Gastrocnemius medialis (tissue), 4 donors: ENCODE results near the gene GCNA. TPM values are rescaled to one million over a fixed set of nuclear protein-coding genes. Genes with fewer than 3 reads are reported as not detected.

Experiments used
- ATAC-seq, 2 donors: fragments of 150-250 bp; one replicate each; pipeline ENCODE4 v1.9.1; 2016
- DNase-seq, 2 donors: peaks; one replicate each; pipeline ENCODE4 v3.0.0-alpha.2; 2019
- H3K27ac ChIP-seq, 4 donors: fragments of 200-600 bp; sonication (generic); 1 replicate in 1 of 4; 2 replicates in 3 of 4; pipeline ENCODE4 v1.5.1; 2016 to 2018; ENCODE audit warnings: mild to moderate bottlenecking in 2 of 4, moderate library complexity in 1 of 4
- H3K27me3 ChIP-seq, 3 donors: fragments of 200-600 bp; sonication (generic) in 2 of 3; 1 replicate in 1 of 3; 2 replicates in 2 of 3; pipeline versions ENCODE4 v1.5.1 to v1.6.0; 2016 to 2019; ENCODE audit warnings: mild to moderate bottlenecking in 1 of 3, moderate library complexity in 1 of 3
- H3K36me3 ChIP-seq, 2 donors: fragments of 200-600 bp; sonication (generic) in 1 of 2; one replicate each; pipeline ENCODE4 v1.5.1; 2017 to 2018
- H3K4me1 ChIP-seq, 2 donors: fragments of 200-600 bp; sonication (generic) in 1 of 2; one replicate each; pipeline ENCODE4 v1.5.1; 2016 to 2017; ENCODE audit warnings: mild to moderate bottlenecking in 2 of 2
- H3K4me3 ChIP-seq, 4 donors: fragments of 200-600 bp; sonication (generic) in 3 of 4; 1 replicate in 1 of 4; 2 replicates in 3 of 4; pipeline ENCODE4 v1.5.1; 2016 to 2019; ENCODE audit warnings: mild to moderate bottlenecking in 2 of 4
- H3K9me3 ChIP-seq, 3 donors: fragments of 200-600 bp; sonication (generic) in 2 of 3; 1 replicate in 1 of 3; 2 replicates in 2 of 3; pipeline ENCODE4 v1.5.1; 2016 to 2019
- CTCF ChIP-seq, 5 experiments: fragments of 450-650 bp in 3 of 5; fragments of 200-600 bp in 2 of 5; sonication (generic) in 2 of 5; IDR thresholded peaks in 4 of 5; conservative IDR thresholded peaks in 1 of 5; 1 replicate in 4 of 5; 2 replicates in 1 of 5; pipeline ENCODE4 v1.5.1; 2016 to 2019; ENCODE audit warnings: antibody characterized with exemption in 5 of 5, mild to moderate bottlenecking in 3 of 5, moderate library complexity in 3 of 5
- POLR2A ChIP-seq, 2 donors: fragments of 450-650 bp; IDR thresholded peaks; one replicate each; pipeline ENCODE4 v1.6.1; 2017; ENCODE audit warnings: antibody characterized with exemption in 2 of 2, mild to moderate bottlenecking in 2 of 2, moderate library complexity in 2 of 2
- in situ Hi-C, 4 donors: fragments of 200-750 bp; cut with MboI; loops; one replicate each; pipeline versions ENCODE4 v1.15.0 to v1.8.0; 2017; ENCODE audit warnings: low sequenced_read_pairs in 4 of 4
- intact Hi-C: fragments of 100-400 bp; cut with DNase I; formaldehyde crosslinking; loops from one replicate; pipeline ENCODE4 v1.15.1; 2023; ENCODE audit warnings: low total_unique reads
- total RNA-seq, 4 donors: library from RNA; depleted of rRNA; stranded (reverse); fragments of >200 nt; gene quantifications; one replicate each; pipeline versions ENCODE4 v1.1.0 to v1.2.3, GENCODE V29; 2016

GCNA gene
- total RNA-seq, 4 donors from 2014 or later: 0.95 to 5.4 (median 1.4) TPM

- intact Hi-C loops: no loop called here
- ATAC-seq (peak; percentile 76 to 82), DNase-seq (peak; percentile 18 to 82)
Observed at GRCh38 chrX:71634366-71634765, 56.1 kb downstream of the GCNA start.

GRCh38 chrX:71636438-71637252, 58.4 kb downstream of the GCNA start:
- Histone ChIP-seq H3K4me1 (peaks cover 5 to 14% of the 10 kb centered on the region in 2 donors), H3K4me3 (no peak overlapping the region), H3K27me3 (no peaks in the 10 kb centered on the region), H3K9me3 (no peaks in the 10 kb centered on the region), H3K27ac (peak overlapping the region; percentile 56 to 84 (median 73)), H3K36me3 (no peaks in the 10 kb centered on the region)
- DNase-seq: peak in 1 of 2 donors; percentile 58
- TF ChIP-seq CTCF (IDR thresholded peaks at IDR 0.05 in 4 of 5, conservative IDR thresholded peaks at IDR 0.05 in 1 of 5): no peak
- ATAC-seq: peak; percentile 75 to 79
- intact Hi-C loops (no loop called here), in situ Hi-C loops (no loop called here)

More at GRCh38 chrX:71634366-71634765, 56.1 kb downstream of the GCNA start:
- Histone ChIP-seq H3K27me3 (peaks cover 0 to 3% (median 0%) of the 10 kb centered on the region in 3 donors), H3K4me3 (no peak overlapping the region), H3K36me3 (no peaks in the 10 kb centered on the region), H3K4me1 (peaks cover 5 to 14% of the 10 kb centered on the region in 2 donors), H3K9me3 (no peaks in the 10 kb centered on the region), H3K27ac (peak overlapping the region; percentile 53 to 84 (median 62))
- in situ Hi-C loops: no loop called here
- TF ChIP-seq CTCF (IDR thresholded peaks at IDR 0.05 in 4 of 5, conservative IDR thresholded peaks at IDR 0.05 in 1 of 5) (no peak), POLR2A (IDR thresholded peaks at IDR 0.05) (no peak)

- Histone ChIP-seq H3K27ac (peak overlapping the region; percentile 56 to 84 (median 73)), H3K9me3 (no peaks in the 10 kb centered on the region), H3K4me1 (peaks cover 5 to 14% of the 10 kb centered on the region in 2 donors), H3K36me3 (no peaks in the 10 kb centered on the region), H3K27me3 (no peaks in the 10 kb centered on the region), H3K4me3 (no peak overlapping the region)
- in situ Hi-C loops: no loop called here
- peak; percentile 45 to 51 for ATAC-seq
- TF ChIP-seq CTCF (IDR thresholded peaks at IDR 0.05 in 4 of 5, conservative IDR thresholded peaks at IDR 0.05 in 1 of 5) (no peak), POLR2A (IDR thresholded peaks at IDR 0.05) (no peak)
- intact Hi-C loops: no loop called here
- peak in 1 of 2 donors; percentile 40 for DNase-seq
Observed at GRCh38 chrX:71637253-71637618, 59.0 kb downstream of the GCNA start.

GRCh38 chrX:71637848-71638247, 59.6 kb downstream of the GCNA start:
- no peak for ATAC-seq
- no peak overlapping the region for H3K4me3 ChIP-seq

More at GRCh38 chrX:71637848-71638247, 59.6 kb downstream of the GCNA start:
- DNase-seq: no peak
- in situ Hi-C loops: no loop called here
- TF ChIP-seq CTCF (IDR thresholded peaks at IDR 0.05 in 4 of 5, conservative IDR thresholded peaks at IDR 0.05 in 1 of 5) (no peak), POLR2A (IDR thresholded peaks at IDR 0.05) (no peak)
- H3K27me3 ChIP-seq: no peaks in the 10 kb centered on the region
- no peaks in the 10 kb centered on the region for H3K36me3 ChIP-seq
- H3K4me1 ChIP-seq: peaks cover 5 to 14% of the 10 kb centered on the region in 2 donors
- intact Hi-C loops: no loop called here
- peak overlapping the region; percentile 56 to 84 (median 73) for H3K27ac ChIP-seq
- no peaks in the 10 kb centered on the region for H3K9me3 ChIP-seq
